Heart left ventricle (tissue), 13 donors: ENCODE data around the gene MAP4K5.

Source experiments
- POLR2A ChIP-seq, 2 donors: fragments of 450-650 bp; IDR thresholded peaks; one replicate each; pipeline ENCODE4 v1.6.1; 2017; ENCODE audit warnings: antibody characterized with exemption in 2 of 2, mild to moderate bottlenecking in 2 of 2, moderate library complexity in 2 of 2
- TF ChIP-seq, protein P1 (sequence below), 12 donors: fragments of 200-600 bp; sonication (generic) in 4 of 12; IDR thresholded peaks; one replicate each; pipeline versions ENCODE4 v1.5.0 to v1.8.0; 2018 to 2022; ENCODE audit warnings: antibody characterized with exemption in 12 of 12, mild to moderate bottlenecking in 5 of 12
- donor health status: ischemic (EF 13 %, LVEDD 7.1; RV severe dilation, severe dysfunction).
- donor health status: DM: no; HTN: yes; CAD: no.
- donor health status: DM: no; HTN: no; CAD: no.
- donor health status: ischemic (EF 25% LVEDD 6.9; RV normal size, moderate dysfunction).
- donor health status: ischemic (EF 25% LVEDD 5.7; RV mildly dilated, moderate dysfunction).
- donor health status: ischemic (EF 35%, LVEDD 5.7; RV mildly dilated, moderate dysfunction).
- donor health status: nonischemic (EF 11% LVEDD 7.7; RV severe dilation, severe dysfunction).
- donor health status: DM: yes; HTN: yes; CAD: no.
- donor health status: PGD.
- donor health status: ischemic (EF 29% LVEDD 5.4; RV normal size, mild dysfunction).
- donor health status: nonischemic (EF 23%, LVEDD 6.1; RV moderate dilation, normal function).

DNA sequence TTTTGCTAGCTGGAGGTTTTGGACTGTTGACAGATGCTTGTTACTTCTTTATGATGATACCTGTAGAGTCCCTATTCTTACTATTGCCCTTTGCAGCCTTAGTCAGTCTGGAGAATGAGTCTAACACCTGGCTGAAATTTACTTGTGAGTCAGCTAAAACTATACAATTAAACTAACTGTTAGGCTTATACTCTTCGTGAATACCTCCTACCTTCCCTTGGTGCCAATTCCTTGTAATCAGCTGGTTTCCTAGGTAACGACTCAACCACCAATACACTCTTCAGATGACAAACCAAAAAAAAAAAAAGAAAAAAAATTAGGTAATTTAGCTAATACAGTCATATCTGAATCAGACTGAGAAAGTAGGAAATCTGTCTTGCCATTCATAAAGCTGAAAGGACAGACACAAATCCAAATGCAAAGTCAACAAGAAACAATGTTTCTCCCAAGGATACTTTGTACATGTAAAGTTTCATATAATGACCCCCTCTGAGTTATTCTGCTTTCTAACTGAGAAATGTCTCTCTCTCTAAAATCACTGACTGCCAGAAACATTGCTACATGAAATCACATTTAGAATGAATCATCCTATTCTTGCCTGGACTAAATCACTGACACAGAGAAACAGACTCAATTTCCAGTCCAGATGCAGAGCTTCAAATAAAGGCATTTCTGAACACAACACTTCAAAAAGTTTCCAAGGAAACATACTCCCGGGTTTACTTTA lies 79.2 kb downstream of the MAP4K5 start:
- TF ChIP-seq, protein P1, sequence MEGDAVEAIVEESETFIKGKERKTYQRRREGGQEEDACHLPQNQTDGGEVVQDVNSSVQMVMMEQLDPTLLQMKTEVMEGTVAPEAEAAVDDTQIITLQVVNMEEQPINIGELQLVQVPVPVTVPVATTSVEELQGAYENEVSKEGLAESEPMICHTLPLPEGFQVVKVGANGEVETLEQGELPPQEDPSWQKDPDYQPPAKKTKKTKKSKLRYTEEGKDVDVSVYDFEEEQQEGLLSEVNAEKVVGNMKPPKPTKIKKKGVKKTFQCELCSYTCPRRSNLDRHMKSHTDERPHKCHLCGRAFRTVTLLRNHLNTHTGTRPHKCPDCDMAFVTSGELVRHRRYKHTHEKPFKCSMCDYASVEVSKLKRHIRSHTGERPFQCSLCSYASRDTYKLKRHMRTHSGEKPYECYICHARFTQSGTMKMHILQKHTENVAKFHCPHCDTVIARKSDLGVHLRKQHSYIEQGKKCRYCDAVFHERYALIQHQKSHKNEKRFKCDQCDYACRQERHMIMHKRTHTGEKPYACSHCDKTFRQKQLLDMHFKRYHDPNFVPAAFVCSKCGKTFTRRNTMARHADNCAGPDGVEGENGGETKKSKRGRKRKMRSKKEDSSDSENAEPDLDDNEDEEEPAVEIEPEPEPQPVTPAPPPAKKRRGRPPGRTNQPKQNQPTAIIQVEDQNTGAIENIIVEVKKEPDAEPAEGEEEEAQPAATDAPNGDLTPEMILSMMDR (IDR thresholded peaks at IDR 0.05): no peak
- TF ChIP-seq POLR2A (IDR thresholded peaks at IDR 0.05): no peak
